HG02970 (cell line): ENCODE measurements around the gene OSBPL1A.

ENCODE experiments used
- ATAC-seq: cut with Tn5 transposase; IDR thresholded peaks from one replicate; pipeline ENCODE4 v1.9.1; 2021; ENCODE audit warnings: mild to moderate bottlenecking, moderate library complexity, moderate number of reproducible peaks; ENCODE audit not compliant: unreplicated experiment, low FRiP score

The OSBPL1A gene

GRCh38 chr18:24397694-24398368, at the start of gene OSBPL1A:
OSBPL1A (minus strand) TSS chr18:24397824; CDS start chr18:24377533, 20,291 bp downstream.
- ATAC-seq = no peak

- no peak for ATAC-seq
Measured at GRCh38 chr18:24446953-24447538, 49.4 kb upstream of the OSBPL1A start.

GRCh38 chr18:24446453-24446852, 48.8 kb upstream of the OSBPL1A start:
- no peak for ATAC-seq

- no peak for ATAC-seq
Measured at GRCh38 chr18:24443870-24444269, 46.2 kb upstream of the OSBPL1A start.

GRCh38 chr18:24436939-24437338, 39.3 kb upstream of the OSBPL1A start:
- ATAC-seq = no peak

- ATAC-seq = no peak
Measured at GRCh38 chr18:24432618-24433017, 35.0 kb upstream of the OSBPL1A start.

GRCh38 chr18:24429188-24429587, 31.6 kb upstream of the OSBPL1A start:
- no peak for ATAC-seq

GRCh38 chr18:24428709-24429108, 31.1 kb upstream of the OSBPL1A start:
- no peak for ATAC-seq

- ATAC-seq = no peak
Measured at GRCh38 chr18:24427484-24427883, 29.9 kb upstream of the OSBPL1A start.

- ATAC-seq = peak; percentile 78
Measured at GRCh38 chr18:24426398-24427294, 29.0 kb upstream of the OSBPL1A start, which contains the start of gene IMPACT. IMPACT (plus strand) TSS chr18:24426670; CDS start chr18:24426757, 87 bp downstream.

GRCh38 chr18:24426073-24426397, 28.4 kb upstream of the OSBPL1A start:
- ATAC-seq = no peak

- no peak for ATAC-seq
Measured at GRCh38 chr18:24421831-24422230, 24.2 kb upstream of the OSBPL1A start.

- no peak for ATAC-seq
Measured at GRCh38 chr18:24420551-24420950, 22.9 kb upstream of the OSBPL1A start.

GRCh38 chr18:24417480-24417879, 19.9 kb upstream of the OSBPL1A start:
- ATAC-seq = no peak

GRCh38 chr18:24414349-24415003, 16.9 kb upstream of the OSBPL1A start:
- ATAC-seq = no peak

GRCh38 chr18:24413148-24413547, 15.5 kb upstream of the OSBPL1A start:
- ATAC-seq = no peak

- no peak for ATAC-seq
Measured at GRCh38 chr18:24408496-24408895, 10.9 kb upstream of the OSBPL1A start.

- no peak for ATAC-seq
Measured at GRCh38 chr18:24404591-24404990, 7.0 kb upstream of the OSBPL1A start.

- no peak for ATAC-seq
Measured at GRCh38 chr18:24403076-24403475, 5.5 kb upstream of the OSBPL1A start.

- no peak for ATAC-seq
Measured at GRCh38 chr18:24402209-24402785, 4.7 kb upstream of the OSBPL1A start.
